ENCODE results near the gene RNF223. TPM values are rescaled to one million over a fixed set of nuclear protein-coding genes. Genes with fewer than 3 reads are reported as not detected.
A peak's percentile ranks its signal among the peaks of the same experiment; 100 is the strongest.

Gene RNF223
- polyA plus RNA-seq, 1 experiment = not detected

GRCh38 chr1:1021010-1021919 is 52.8 kb downstream of the RNF223 start:
- no peak for DNase-seq (ENCODE audit: low read depth)
- H3K4me3 ChIP-seq (ENCODE audit: low read depth, low read length) = peak overlapping the region; percentile 78
- peaks cover 15% of the 10 kb centered on the region for H3K36me3 ChIP-seq (ENCODE audit: control insufficient read depth, insufficient read depth, low read length)
- ChIA-PET POLR2A (no interaction called here), CTCF (interaction anchor here (0.8 to 4.7 kb wide), 3 partner anchors 11 to 43 kb away, joined by 3 to 20 read pairs (median 4); no protein-coding TSS in a partner anchor)
- TF ChIP-seq, protein P1, sequence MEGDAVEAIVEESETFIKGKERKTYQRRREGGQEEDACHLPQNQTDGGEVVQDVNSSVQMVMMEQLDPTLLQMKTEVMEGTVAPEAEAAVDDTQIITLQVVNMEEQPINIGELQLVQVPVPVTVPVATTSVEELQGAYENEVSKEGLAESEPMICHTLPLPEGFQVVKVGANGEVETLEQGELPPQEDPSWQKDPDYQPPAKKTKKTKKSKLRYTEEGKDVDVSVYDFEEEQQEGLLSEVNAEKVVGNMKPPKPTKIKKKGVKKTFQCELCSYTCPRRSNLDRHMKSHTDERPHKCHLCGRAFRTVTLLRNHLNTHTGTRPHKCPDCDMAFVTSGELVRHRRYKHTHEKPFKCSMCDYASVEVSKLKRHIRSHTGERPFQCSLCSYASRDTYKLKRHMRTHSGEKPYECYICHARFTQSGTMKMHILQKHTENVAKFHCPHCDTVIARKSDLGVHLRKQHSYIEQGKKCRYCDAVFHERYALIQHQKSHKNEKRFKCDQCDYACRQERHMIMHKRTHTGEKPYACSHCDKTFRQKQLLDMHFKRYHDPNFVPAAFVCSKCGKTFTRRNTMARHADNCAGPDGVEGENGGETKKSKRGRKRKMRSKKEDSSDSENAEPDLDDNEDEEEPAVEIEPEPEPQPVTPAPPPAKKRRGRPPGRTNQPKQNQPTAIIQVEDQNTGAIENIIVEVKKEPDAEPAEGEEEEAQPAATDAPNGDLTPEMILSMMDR (IDR thresholded peaks at IDR 0.05; ENCODE audit: insufficient read depth, low read depth, low read length) = no peak
- no peaks in the 10 kb centered on the region for H3K27me3 ChIP-seq (ENCODE audit: control insufficient read depth, insufficient read depth, low read length)

Other genes with a start within 250 kb of the RNF223 start
- 6.3 and 10.0 TPM in 2 replicates for gene SAMD11, start 150.4 kb downstream of the RNF223 start, polyA plus RNA-seq (2011; rRNA removed)
- gene NOC2L, start 115.0 kb downstream of the RNF223 start, polyA plus RNA-seq (2011; rRNA removed) = 33.7 and 49.7 TPM in 2 replicates
- gene KLHL17, start 113.7 kb downstream of the RNF223 start, polyA plus RNA-seq (2011; rRNA removed) = 6.7 and 14.7 TPM in 2 replicates
- gene PLEKHN1, start 107.8 kb downstream of the RNF223 start, polyA plus RNA-seq (2011; rRNA removed) = 0.48 and 0.88 TPM in 2 replicates
- gene PERM1, start 92.2 kb downstream of the RNF223 start, polyA plus RNA-seq (2011; rRNA removed) = not detected in 2 replicates
- 5.6 and 10.8 TPM in 2 replicates for gene HES4, start 74.2 kb downstream of the RNF223 start, polyA plus RNA-seq (2011; rRNA removed)
- gene ISG15, start 60.8 kb downstream of the RNF223 start, polyA plus RNA-seq (2011; rRNA removed) = 73.0 and 86.8 TPM in 2 replicates
- 32.7 and 41.2 TPM in 2 replicates for gene AGRN, start 54.2 kb downstream of the RNF223 start, polyA plus RNA-seq (2011; rRNA removed)
- 4.3 and 8.9 TPM in 2 replicates for gene C1orf159, start 41.8 kb upstream of the RNF223 start, polyA plus RNA-seq (2011; rRNA removed)
- gene TTLL10, start 99.6 kb upstream of the RNF223 start, polyA plus RNA-seq (2011; rRNA removed) = not detected in 2 replicates
- gene TNFRSF18, start 132.3 kb upstream of the RNF223 start, polyA plus RNA-seq (2011; rRNA removed) = 0.40 TPM in 1 of 2 replicates, not detected in the other
- not detected in 2 replicates for gene TNFRSF4, start 139.8 kb upstream of the RNF223 start, polyA plus RNA-seq (2011; rRNA removed)
- 119 and 188 TPM in 2 replicates for gene SDF4, start 157.7 kb upstream of the RNF223 start, polyA plus RNA-seq (2011; rRNA removed)
- 16.9 and 20.9 TPM in 2 replicates for gene B3GALT6, start 157.9 kb upstream of the RNF223 start, polyA plus RNA-seq (2011; rRNA removed)
- gene C1QTNF12, start 172.4 kb upstream of the RNF223 start, polyA plus RNA-seq (2011; rRNA removed) = 0.42 and 0.43 TPM in 2 replicates
- 20.5 and 25.7 TPM in 2 replicates for gene UBE2J2, start 199.5 kb upstream of the RNF223 start, polyA plus RNA-seq (2011; rRNA removed)
- gene SCNN1D, start 206.1 kb upstream of the RNF223 start, polyA plus RNA-seq (2011; rRNA removed) = 1.1 and 1.9 TPM in 2 replicates
- 19.5 and 33.9 TPM in 2 replicates for gene ACAP3, start 233.6 kb upstream of the RNF223 start, polyA plus RNA-seq (2011; rRNA removed)
- 11.9 and 18.2 TPM in 2 replicates for gene PUSL1, start 234.3 kb upstream of the RNF223 start, polyA plus RNA-seq (2011; rRNA removed)